WTC11 (cell line): Measurements from ENCODE around the gene TSPAN17. TPM values are rescaled to one million over a fixed set of nuclear protein-coding genes. Genes with fewer than 3 reads are reported as not detected.
A peak's percentile ranks its signal among the peaks of the same experiment; 100 is the strongest.

Source experiments
- ATAC-seq: fragments of 200-7000 bp; cut with Tn5 transposase; 2 replicates; pipeline ENCODE4 v1.10.0; 2021; ENCODE audit warnings: mild to moderate bottlenecking, moderate library complexity
- CTCF ChIA-PET: fragments of 300-600 bp; sonication (Branson Sonifier 250); formaldehyde crosslinking; loops from one replicate; lab custom pipeline; 2021; ENCODE audit warnings: antibody characterized with exemption; lab: Charles Lee
- POLR2A ChIA-PET: fragments of 350-600 bp; sonication (Branson Sonifier 250); formaldehyde crosslinking; loops from one replicate; lab custom pipeline; 2021; ENCODE audit warnings: antibody characterized with exemption; lab: Charles Lee
- DNase-seq: peaks from one replicate; pipeline ENCODE4 v3.0.0; 2021; ENCODE audit warnings: low spot score
- H3K27ac Mint-ChIP-seq: 2 replicates; pipeline ENCODE4 v1.8.0; 2021; ENCODE audit warnings: mixed read lengths
- H3K27me3 Mint-ChIP-seq: 2 replicates; pipeline ENCODE4 v1.8.0; 2021; ENCODE audit warnings: low read depth, mild to moderate bottlenecking, moderate library complexity, mixed read lengths
- H3K36me3 Mint-ChIP-seq: 2 replicates; pipeline ENCODE4 v1.8.0; 2021; ENCODE audit warnings: mixed read lengths
- H3K4me1 Mint-ChIP-seq: 2 replicates; pipeline ENCODE4 v1.8.0; 2022; ENCODE audit warnings: mixed read lengths
- H3K4me3 Mint-ChIP-seq: 2 replicates; pipeline ENCODE4 v1.8.0; 2021; ENCODE audit warnings: mild to moderate bottlenecking, moderate library complexity, mixed read lengths
- H3K9me3 Mint-ChIP-seq: 2 replicates; pipeline ENCODE4 v1.8.0; 2021; ENCODE audit warnings: mixed read lengths
- CBFB ChIP-seq: sonication (generic); formaldehyde crosslinking; IDR thresholded peaks from 2 replicates; pipeline ENCODE4 v1.8.1; 2022; ENCODE audit warnings: mild to moderate bottlenecking, low read depth, missing genetic modification reagents
- ELF4 ChIP-seq: sonication (generic); formaldehyde crosslinking; IDR thresholded peaks from 2 replicates; pipeline ENCODE4 v1.8.1; 2022; ENCODE audit warnings: low read depth, mild to moderate bottlenecking, moderate library complexity, missing genetic modification reagents
- GTF2I ChIP-seq: fragments of 250-450 bp; sonication (Bioruptor Pico); conservative IDR thresholded peaks from 2 replicates; pipeline ENCODE4 v1.4.0; 2021; ENCODE audit warnings: mild to moderate bottlenecking
- JAZF1 ChIP-seq: fragments of 250-450 bp; sonication (Bioruptor Pico); IDR thresholded peaks from 2 replicates; pipeline ENCODE4 v1.9.0; 2021; ENCODE audit warnings: moderate library complexity, mild to moderate bottlenecking, inconsistent platforms
- JUN ChIP-seq: sonication (generic); formaldehyde crosslinking; IDR thresholded peaks from 2 replicates; pipeline ENCODE4 v1.8.0; 2023; ENCODE audit warnings: mild to moderate bottlenecking, missing genetic modification reagents
- MXD4 ChIP-seq: fragments of 250-450 bp; sonication (Bioruptor Pico); IDR thresholded peaks from 2 replicates; pipeline ENCODE4 v1.8.0; 2021; ENCODE audit warnings: mild to moderate bottlenecking, moderate library complexity, borderline replicate concordance
- MYBL2 ChIP-seq: sonication (generic); formaldehyde crosslinking; IDR thresholded peaks from 2 replicates; pipeline ENCODE4 v1.8.1; 2023; ENCODE audit warnings: mild to moderate bottlenecking, moderate library complexity, missing genetic modification reagents
- NFATC4 ChIP-seq: fragments of 250-450 bp; sonication (Bioruptor Pico); IDR thresholded peaks from 2 replicates; pipeline ENCODE4 v1.9.0; 2021; ENCODE audit warnings: mild to moderate bottlenecking
- NFE2L1 ChIP-seq: sonication (generic); formaldehyde crosslinking; IDR thresholded peaks from 2 replicates; pipeline ENCODE4 v1.8.1; 2023; ENCODE audit warnings: missing genetic modification reagents
- NFYB ChIP-seq: sonication (generic); formaldehyde crosslinking; conservative IDR thresholded peaks from 2 replicates; pipeline ENCODE4 v1.8.0; 2022; ENCODE audit warnings: low read depth, missing genetic modification reagents
- NR1H2 ChIP-seq: sonication (generic); formaldehyde crosslinking; IDR thresholded peaks from 2 replicates; pipeline ENCODE4 v1.9.0; 2021; ENCODE audit warnings: mild to moderate bottlenecking, moderate library complexity, missing genetic modification reagents
- NR3C1 ChIP-seq: sonication (generic); formaldehyde crosslinking; conservative IDR thresholded peaks from 2 replicates; pipeline ENCODE4 v1.8.1; 2023; ENCODE audit warnings: low read depth, mild to moderate bottlenecking, missing genetic modification reagents
- RELA ChIP-seq: sonication (generic); formaldehyde crosslinking; IDR thresholded peaks from 2 replicates; pipeline ENCODE4 v1.8.1; 2022; ENCODE audit warnings: missing genetic modification reagents, mild to moderate bottlenecking, borderline replicate concordance
- TEAD1 ChIP-seq: sonication (generic); formaldehyde crosslinking; IDR thresholded peaks from 2 replicates; pipeline ENCODE4 v1.8.0; 2022; ENCODE audit warnings: mild to moderate bottlenecking, missing genetic modification reagents
- TEAD4 ChIP-seq: sonication (generic); formaldehyde crosslinking; IDR thresholded peaks from 2 replicates; pipeline ENCODE4 v1.8.0; 2022; ENCODE audit warnings: mild to moderate bottlenecking, missing genetic modification reagents
- ZNF121 ChIP-seq: sonication (generic); formaldehyde crosslinking; IDR thresholded peaks from 2 replicates; pipeline ENCODE4 v1.8.0; 2023; ENCODE audit warnings: missing genetic modification reagents
- ZNF396 ChIP-seq: fragments of 250-450 bp; sonication (Bioruptor Pico); IDR thresholded peaks from 2 replicates; pipeline ENCODE4 v1.8.0; 2021; ENCODE audit warnings: mild to moderate bottlenecking, moderate library complexity, borderline replicate concordance
- ZNF416 ChIP-seq: fragments of 250-450 bp; sonication (Bioruptor Pico); IDR thresholded peaks from 2 replicates; pipeline ENCODE4 v1.9.0; 2021; ENCODE audit warnings: mild to moderate bottlenecking, inconsistent platforms
- total RNA-seq: library from RNA; stranded (reverse); gene quantifications from 3 replicates; pipeline ENCODE4 v1.2.3, GENCODE V29; 2021
- TF ChIP-seq, protein P1 (sequence below): fragments of 250-450 bp; sonication (Bioruptor Pico); IDR thresholded peaks from 2 replicates; pipeline ENCODE4 v1.9.0; 2021; ENCODE audit warnings: mild to moderate bottlenecking
- TF ChIP-seq, protein P2 (sequence below): sonication (generic); formaldehyde crosslinking; IDR thresholded peaks from 2 replicates; pipeline ENCODE4 v1.8.1; 2023; ENCODE audit warnings: mild to moderate bottlenecking, missing genetic modification reagents, moderate library complexity
- TF ChIP-seq, protein P3 (sequence below): fragments of 250-450 bp; sonication (Bioruptor Pico); conservative IDR thresholded peaks from 2 replicates; pipeline ENCODE4 v1.9.0; 2021; ENCODE audit warnings: mild to moderate bottlenecking
- TF ChIP-seq, protein P4 (sequence below): sonication (generic); formaldehyde crosslinking; IDR thresholded peaks from 2 replicates; pipeline ENCODE4 v1.8.1; 2022; ENCODE audit warnings: missing genetic modification reagents, borderline replicate concordance
- TF ChIP-seq, protein P5 (sequence below): sonication (generic); formaldehyde crosslinking; IDR thresholded peaks from 2 replicates; pipeline ENCODE4 v1.8.0; 2022; ENCODE audit warnings: mild to moderate bottlenecking, missing genetic modification reagents

TSPAN17 gene
- total RNA-seq, 1 experiment from 2014 or later = 47.8 TPM

DNA sequence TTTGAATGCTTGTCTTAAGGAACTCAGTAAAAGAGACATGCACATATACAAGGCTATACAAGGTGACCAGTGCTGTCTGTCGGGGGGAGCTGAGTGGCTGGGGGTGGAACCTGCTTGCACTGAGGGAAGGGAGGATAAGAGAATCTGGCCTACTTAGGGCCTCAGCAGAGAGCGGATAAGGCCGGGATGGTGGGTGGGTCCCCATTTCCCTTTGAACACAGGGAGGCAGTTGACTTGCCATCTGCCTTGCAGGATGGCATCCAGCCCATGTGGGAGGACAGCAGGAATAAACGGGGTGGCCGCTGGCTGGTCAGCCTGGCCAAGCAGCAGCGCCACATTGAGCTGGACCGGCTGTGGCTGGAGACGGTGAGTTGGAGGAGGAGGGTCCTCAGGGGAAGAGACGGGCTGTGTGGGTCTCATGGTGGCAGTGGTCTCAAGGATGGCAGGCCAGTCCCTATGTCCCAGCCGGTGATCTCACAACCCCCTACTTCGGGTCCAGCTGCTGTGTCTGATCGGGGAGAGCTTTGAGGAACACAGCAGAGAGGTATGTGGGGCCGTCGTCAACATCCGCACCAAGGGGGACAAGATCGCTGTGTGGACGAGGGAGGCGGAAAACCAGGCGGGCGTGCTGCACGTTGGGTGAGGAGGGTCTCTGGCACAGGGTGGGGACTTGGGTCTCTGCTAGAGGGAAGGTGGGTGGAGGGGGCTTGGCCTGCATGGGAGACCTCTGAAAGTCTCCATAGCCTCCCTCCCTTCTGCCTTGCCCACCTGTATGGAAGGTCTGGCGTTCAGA is 2.2 kb upstream of the TSPAN17 start (continued):
- TF ChIP-seq NR1H2 (no peak), NFYB (CRISPR knock-in tag) (no peak), TEAD4 (CRISPR knock-in tag) (no peak), RELA (CRISPR knock-in tag) (no peak), TEAD1 (no peak), CBFB (CRISPR knock-in tag) (no peak), NFATC4 (CRISPR knock-in tag) (no peak)

DNA sequence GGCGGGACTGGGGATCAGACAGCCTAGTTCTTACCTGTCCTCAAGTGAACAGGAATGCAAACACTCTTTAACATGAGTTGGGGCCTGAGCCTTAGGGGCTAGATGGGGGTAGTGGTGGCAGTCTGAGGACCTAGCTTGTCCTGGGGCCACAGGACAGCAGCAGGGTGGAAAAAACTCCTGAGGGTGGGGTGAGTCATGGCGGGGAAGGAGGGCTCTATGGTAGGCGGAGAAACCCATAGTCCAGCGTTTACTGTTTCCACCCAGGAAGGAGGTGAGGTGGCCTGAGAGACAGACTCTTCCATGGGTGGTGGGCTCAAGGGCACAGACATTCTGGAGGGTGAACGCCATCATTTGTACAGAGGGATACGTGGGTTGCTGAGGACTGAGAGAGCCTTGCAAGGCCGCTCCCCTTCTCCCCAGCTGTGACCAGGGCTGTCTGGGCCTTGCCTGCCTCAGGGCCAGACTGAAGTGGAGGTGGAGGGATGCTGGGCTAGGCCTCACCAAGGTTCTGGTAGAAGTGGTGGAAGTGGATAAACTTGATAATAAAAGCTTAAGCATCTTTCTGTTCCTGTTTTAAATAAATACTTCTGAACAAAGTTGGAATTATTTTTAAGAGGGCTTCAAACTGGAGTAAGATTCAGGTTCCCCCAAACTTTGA is 1.1 kb upstream of the TSPAN17 start:
- no peak for TF ChIP-seq JAZF1 (CRISPR knock-in tag)
- TF ChIP-seq NR3C1 (CRISPR knock-in tag) = 0 out of 2 replicates have a peak, but pooled peaks have one; percentile 19
- no peak for TF ChIP-seq ZNF121 (CRISPR knock-in tag)
- Mint-ChIP-seq H3K27ac (peak overlapping the region; percentile 45; the same call in 1 of the 2 replicates), H3K4me1 (peaks cover 42% of the 10 kb centered on the region), H3K36me3 (no peaks in the 10 kb centered on the region), H3K4me3 (peak overlapping the region; percentile 63; the same call in 1 of the 2 replicates), H3K27me3 (no peaks in the 10 kb centered on the region), H3K9me3 (no peaks in the 10 kb centered on the region)
- ChIA-PET POLR2A (no interaction called here), CTCF (interaction anchor here (0.8 to 6.8 kb wide), 4 partner anchors 13 to 242 kb away, joined by 3 to 112 read pairs (median 4); no protein-coding TSS in a partner anchor)
- no peak for DNase-seq
- no peak for ATAC-seq

DNA sequence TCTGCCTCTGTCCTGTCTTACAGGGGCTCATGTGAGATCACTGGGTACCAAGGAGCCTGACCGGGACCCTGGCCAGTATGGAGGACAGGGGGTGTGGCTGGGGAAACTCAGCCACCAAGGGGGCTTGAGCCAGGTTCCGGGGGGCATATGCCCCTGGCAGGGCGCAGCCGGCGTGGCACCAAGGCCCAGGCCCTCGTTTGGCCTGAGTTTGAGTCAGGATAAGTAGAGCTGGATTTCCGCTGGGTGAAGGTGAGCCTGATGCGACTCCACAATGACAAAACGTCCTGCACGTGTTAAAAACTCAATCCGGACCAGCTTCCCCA is 616 bp upstream of the TSPAN17 start:
- TF ChIP-seq, protein P1, sequence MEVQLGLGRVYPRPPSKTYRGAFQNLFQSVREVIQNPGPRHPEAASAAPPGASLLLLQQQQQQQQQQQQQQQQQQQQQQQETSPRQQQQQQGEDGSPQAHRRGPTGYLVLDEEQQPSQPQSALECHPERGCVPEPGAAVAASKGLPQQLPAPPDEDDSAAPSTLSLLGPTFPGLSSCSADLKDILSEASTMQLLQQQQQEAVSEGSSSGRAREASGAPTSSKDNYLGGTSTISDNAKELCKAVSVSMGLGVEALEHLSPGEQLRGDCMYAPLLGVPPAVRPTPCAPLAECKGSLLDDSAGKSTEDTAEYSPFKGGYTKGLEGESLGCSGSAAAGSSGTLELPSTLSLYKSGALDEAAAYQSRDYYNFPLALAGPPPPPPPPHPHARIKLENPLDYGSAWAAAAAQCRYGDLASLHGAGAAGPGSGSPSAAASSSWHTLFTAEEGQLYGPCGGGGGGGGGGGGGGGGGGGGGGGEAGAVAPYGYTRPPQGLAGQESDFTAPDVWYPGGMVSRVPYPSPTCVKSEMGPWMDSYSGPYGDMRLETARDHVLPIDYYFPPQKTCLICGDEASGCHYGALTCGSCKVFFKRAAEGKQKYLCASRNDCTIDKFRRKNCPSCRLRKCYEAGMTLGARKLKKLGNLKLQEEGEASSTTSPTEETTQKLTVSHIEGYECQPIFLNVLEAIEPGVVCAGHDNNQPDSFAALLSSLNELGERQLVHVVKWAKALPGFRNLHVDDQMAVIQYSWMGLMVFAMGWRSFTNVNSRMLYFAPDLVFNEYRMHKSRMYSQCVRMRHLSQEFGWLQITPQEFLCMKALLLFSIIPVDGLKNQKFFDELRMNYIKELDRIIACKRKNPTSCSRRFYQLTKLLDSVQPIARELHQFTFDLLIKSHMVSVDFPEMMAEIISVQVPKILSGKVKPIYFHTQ (CRISPR knock-in tag) = no peak
- TF ChIP-seq JUN (CRISPR knock-in tag) = no peak
- TF ChIP-seq, protein P2, sequence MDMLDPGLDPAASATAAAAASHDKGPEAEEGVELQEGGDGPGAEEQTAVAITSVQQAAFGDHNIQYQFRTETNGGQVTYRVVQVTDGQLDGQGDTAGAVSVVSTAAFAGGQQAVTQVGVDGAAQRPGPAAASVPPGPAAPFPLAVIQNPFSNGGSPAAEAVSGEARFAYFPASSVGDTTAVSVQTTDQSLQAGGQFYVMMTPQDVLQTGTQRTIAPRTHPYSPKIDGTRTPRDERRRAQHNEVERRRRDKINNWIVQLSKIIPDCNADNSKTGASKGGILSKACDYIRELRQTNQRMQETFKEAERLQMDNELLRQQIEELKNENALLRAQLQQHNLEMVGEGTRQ = no peak
- TF ChIP-seq NFE2L1 (CRISPR knock-in tag) = no peak
- TF ChIP-seq, protein P3, sequence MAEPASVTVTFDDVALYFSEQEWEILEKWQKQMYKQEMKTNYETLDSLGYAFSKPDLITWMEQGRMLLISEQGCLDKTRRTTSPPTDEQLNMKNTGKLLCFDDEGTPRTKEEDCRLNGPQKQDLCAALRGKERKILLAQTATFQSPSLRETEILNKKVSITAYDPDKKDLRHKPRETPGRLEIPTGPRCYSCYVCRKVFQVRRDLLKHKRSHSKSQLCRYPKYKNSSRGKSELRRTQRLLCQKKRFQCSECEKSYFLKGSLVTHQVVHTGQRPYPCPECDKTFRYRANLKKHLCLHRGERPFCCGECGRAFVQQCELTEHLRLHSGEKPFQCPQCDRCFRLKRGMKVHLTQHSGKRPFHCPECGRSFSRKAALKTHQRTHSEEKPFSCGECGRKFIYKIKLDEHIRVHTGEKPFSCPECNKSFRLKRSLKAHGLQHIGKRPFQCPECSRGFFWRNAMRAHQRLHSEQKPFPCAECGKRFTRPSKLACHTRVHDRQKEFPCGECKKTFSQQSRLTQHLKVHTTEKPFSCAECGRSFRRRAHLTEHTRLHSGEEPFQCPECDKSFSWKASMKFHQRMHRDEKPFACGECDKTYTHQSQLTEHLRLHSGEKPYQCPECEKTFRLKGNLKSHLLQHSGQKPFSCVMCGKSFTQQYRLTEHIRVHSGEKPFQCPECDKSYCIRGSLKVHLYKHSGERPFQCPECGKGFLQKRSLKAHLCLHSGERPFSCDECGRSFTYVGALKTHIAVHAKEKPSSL (CRISPR knock-in tag) = no peak
- TF ChIP-seq GTF2I (CRISPR knock-in tag) = no peak
- no peak for TF ChIP-seq ELF4 (CRISPR knock-in tag)
- TF ChIP-seq, protein P4, sequence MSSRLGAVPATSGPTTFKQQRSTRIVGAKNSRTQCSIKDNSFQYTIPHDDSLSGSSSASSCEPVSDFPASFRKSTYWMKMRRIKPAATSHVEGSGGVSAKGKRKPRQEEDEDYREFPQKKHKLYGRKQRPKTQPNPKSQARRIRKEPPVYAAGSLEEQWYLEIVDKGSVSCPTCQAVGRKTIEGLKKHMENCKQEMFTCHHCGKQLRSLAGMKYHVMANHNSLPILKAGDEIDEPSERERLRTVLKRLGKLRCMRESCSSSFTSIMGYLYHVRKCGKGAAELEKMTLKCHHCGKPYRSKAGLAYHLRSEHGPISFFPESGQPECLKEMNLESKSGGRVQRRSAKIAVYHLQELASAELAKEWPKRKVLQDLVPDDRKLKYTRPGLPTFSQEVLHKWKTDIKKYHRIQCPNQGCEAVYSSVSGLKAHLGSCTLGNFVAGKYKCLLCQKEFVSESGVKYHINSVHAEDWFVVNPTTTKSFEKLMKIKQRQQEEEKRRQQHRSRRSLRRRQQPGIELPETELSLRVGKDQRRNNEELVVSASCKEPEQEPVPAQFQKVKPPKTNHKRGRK (CRISPR knock-in tag) = no peak
- no peak for TF ChIP-seq MXD4 (CRISPR knock-in tag)
- TF ChIP-seq MYBL2 (CRISPR knock-in tag) = no peak
- TF ChIP-seq ZNF416 = no peak
- no peak for TF ChIP-seq NFYB (CRISPR knock-in tag)
- TF ChIP-seq ZNF396 (CRISPR knock-in tag) = no peak
- TF ChIP-seq, protein P5, sequence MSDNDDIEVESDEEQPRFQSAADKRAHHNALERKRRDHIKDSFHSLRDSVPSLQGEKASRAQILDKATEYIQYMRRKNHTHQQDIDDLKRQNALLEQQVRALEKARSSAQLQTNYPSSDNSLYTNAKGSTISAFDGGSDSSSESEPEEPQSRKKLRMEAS (CRISPR knock-in tag) = no peak
- TF ChIP-seq, all 79 proteins: peak for 0
- CTCF ChIA-PET = interaction anchor here (0.8 to 6.8 kb wide), 15 partner anchors 13 to 663 kb away, joined by 3 to 112 read pairs (median 4); partner anchors contain the start of genes EIF4E1B, FGFR4, RNF44 and SNCB
- ATAC-seq (no peak), DNase-seq (no peak)
- Mint-ChIP-seq H3K4me3 (peak overlapping the region; percentile 63), H3K36me3 (no peaks in the 10 kb centered on the region), H3K27me3 (no peaks in the 10 kb centered on the region), H3K9me3 (no peaks in the 10 kb centered on the region), H3K4me1 (peaks cover 42% of the 10 kb centered on the region), H3K27ac (peak overlapping the region; percentile 90; the same call in 1 of the 2 replicates)
- POLR2A ChIA-PET = interaction anchor here (1.0 to 1.1 kb wide), 3 partner anchors 12 to 16 kb away, joined by 3 to 5 read pairs (median 3); no protein-coding TSS in a partner anchor
